Measurements from ENCODE around the gene SRRT.

Gene SRRT

GRCh38 chr7:100874577-100875355, at the start of gene SRRT:
SRRT (plus strand) TSS chr7:100875103; CDS start chr7:100875591, 488 bp downstream.
- DNase-seq (ENCODE audit: low read depth in 4 of 4, low spot score in 1 of 4) = peak; percentile 97 to 98 (median 98)

- no peak for DNase-seq (ENCODE audit: low read depth in 4 of 4, low spot score in 1 of 4)
Measured at GRCh38 chr7:100825215-100825671, 49.7 kb upstream of the SRRT start.

- DNase-seq (ENCODE audit: low read depth in 4 of 4, low spot score in 1 of 4) = no peak
Measured at GRCh38 chr7:100825751-100826513, 49.0 kb upstream of the SRRT start.

GRCh38 chr7:100826514-100827329, 48.2 kb upstream of the SRRT start:
- DNase-seq (ENCODE audit: low read depth in 4 of 4, low spot score in 1 of 4) = no peak

- DNase-seq (ENCODE audit: low read depth in 4 of 4, low spot score in 1 of 4) = no peak
Measured at GRCh38 chr7:100827330-100828226, 47.3 kb upstream of the SRRT start, which contains the start of gene EPHB4. EPHB4 (minus strand) TSS chr7:100827523; CDS start chr7:100827030, 493 bp downstream.

GRCh38 chr7:100829150-100829716, 45.7 kb upstream of the SRRT start:
- no peak for DNase-seq (ENCODE audit: low read depth in 4 of 4, low spot score in 1 of 4)

- DNase-seq (ENCODE audit: low read depth in 4 of 4, low spot score in 1 of 4) = no peak
Measured at GRCh38 chr7:100830396-100830795, 44.5 kb upstream of the SRRT start.

- DNase-seq (ENCODE audit: low read depth in 4 of 4, low spot score in 1 of 4) = no peak
Measured at GRCh38 chr7:100832281-100832633, 42.6 kb upstream of the SRRT start.

- no peak for DNase-seq (ENCODE audit: low read depth in 4 of 4, low spot score in 1 of 4)
Measured at GRCh38 chr7:100835903-100836811, 38.7 kb upstream of the SRRT start.

- DNase-seq (ENCODE audit: low read depth in 4 of 4, low spot score in 1 of 4) = no peak
Measured at GRCh38 chr7:100836812-100837098, 38.1 kb upstream of the SRRT start.

- peak; percentile 46 to 72 (median 67) for DNase-seq (ENCODE audit: low read depth in 4 of 4, low spot score in 1 of 4)
Measured at GRCh38 chr7:100837099-100837836, 37.6 kb upstream of the SRRT start.

GRCh38 chr7:100839361-100839760, 35.5 kb upstream of the SRRT start:
- DNase-seq (ENCODE audit: low read depth in 4 of 4, low spot score in 1 of 4) = no peak

GRCh38 chr7:100840470-100841100, 34.3 kb upstream of the SRRT start:
- no peak for DNase-seq (ENCODE audit: low read depth in 4 of 4, low spot score in 1 of 4)

GRCh38 chr7:100847360-100847759, 27.5 kb upstream of the SRRT start:
- DNase-seq (ENCODE audit: low read depth in 4 of 4, low spot score in 1 of 4) = no peak

GRCh38 chr7:100852048-100852872, 22.6 kb upstream of the SRRT start, which contains the start of gene SLC12A9:
SLC12A9 (plus strand) TSS chr7:100852713; CDS start chr7:100854198, 1,485 bp downstream.
- peak; percentile 71 to 89 (median 80) for DNase-seq (ENCODE audit: low read depth in 4 of 4, low spot score in 1 of 4)

GRCh38 chr7:100854146-100854895, 20.6 kb upstream of the SRRT start:
- no peak for DNase-seq (ENCODE audit: low read depth in 4 of 4, low spot score in 1 of 4)
